DMS114 treated with DMSO at 0.1 percent for 48 hours (cell line): ENCODE measurements around the gene TNKS1BP1.

ENCODE experiments used
- DNase-seq: peaks from one replicate; lab custom pipeline; 2025; ENCODE audit not compliant: unreplicated experiment; lab: John Stamatoyannopoulos, UW

TNKS1BP1 gene

DNA sequence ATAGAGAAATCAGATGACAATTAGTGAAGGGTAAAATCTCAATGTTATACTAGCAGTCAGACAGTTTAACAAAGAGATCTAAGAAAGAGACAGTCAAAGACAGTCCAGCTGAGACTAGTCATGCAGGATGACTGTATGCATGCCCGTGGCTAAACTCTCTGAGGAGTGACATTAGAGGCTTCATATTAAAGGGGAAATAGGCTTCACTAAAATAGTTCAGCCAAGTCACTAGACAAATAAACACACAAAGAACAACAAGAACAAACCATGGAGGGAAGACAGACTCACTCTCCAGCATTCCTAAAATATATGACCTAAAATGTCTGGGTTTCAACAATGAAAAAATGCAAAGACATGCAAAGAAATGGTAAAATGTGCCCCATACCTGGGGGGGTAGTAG is 69.1 kb downstream of the TNKS1BP1 start:
- DNase-seq: no peak

DNA sequence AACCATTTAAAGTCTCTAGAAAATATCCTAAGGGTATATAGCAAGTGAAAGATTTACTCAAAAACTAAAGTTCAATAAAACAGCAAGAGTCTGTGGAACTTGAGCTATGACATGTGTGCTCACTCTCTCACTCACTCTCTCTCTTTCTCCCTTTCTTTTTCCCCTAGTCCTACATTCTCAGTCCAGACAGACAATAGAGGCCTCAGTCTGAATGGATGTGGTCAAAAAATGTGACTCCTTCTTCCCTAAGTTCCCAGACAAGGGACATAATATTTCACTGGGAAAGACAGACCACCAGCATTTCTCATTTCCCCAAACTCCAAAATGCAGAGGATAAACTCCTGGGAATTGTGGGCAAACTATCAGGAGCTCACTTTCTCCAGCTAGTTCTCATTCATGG is 70.1 kb downstream of the TNKS1BP1 start:
- DNase-seq: no peak

DNA sequence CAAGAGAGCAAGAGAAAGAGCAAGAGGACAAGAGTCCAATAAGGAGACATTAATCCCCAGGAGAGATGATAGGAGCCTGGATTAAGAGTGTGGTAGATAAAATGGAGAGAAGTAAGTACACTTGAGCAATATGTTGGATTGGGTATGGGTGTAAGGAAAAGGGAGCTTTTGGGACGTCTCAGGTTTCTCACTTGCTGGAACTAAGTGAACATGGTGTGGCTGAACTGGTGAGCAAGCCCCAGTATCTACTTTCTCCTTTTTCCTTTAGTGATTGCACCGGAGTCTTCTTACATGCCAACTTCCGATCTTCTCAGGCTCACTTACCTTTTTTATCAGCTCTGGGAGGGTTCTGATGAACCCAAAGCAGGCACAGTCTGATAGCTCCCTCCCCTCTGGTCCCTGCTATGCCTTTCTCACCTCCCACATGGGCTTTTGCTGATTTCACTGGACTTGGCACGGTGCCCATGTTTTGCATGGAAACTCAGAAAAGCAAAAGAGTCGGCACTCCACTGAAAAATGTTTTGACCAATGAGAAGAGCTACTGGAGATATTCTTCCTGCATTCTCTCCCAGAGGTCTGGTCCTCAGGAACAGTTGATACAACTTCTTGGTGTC is 73.2 kb downstream of the TNKS1BP1 start:
- no peak for DNase-seq

DNA sequence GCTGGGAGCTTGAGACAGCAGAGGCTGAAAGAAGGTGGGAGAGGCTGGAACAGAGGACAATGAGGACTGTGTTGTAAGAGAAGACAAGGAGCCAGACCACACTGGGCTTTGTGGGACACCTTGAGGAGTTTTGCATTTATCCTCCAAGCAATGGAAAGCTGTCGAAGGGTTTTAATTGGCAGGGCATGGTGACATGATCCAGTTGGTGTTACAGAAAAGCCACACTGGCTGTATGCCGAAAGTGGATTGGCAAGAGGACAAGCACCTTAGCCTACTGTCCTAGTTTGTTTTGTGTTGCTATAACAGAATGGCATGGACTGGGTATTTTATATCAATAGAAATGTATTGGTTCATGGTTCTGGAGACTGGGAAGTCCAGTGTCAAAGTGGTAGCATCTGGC is 73.7 kb downstream of the TNKS1BP1 start:
- no peak for DNase-seq
